Parathyroid adenoma (tissue), 2 donors: ENCODE measurements around the gene ZNF506.

Experiments
- H2AFZ ChIP-seq: fragments of 300-600 bp; sonication (generic); one replicate; pipeline ENCODE4 v1.7.0; 2017; ENCODE audit warnings: antibody characterized with exemption, mild to moderate bottlenecking
- H3K27ac ChIP-seq: fragments of 300-600 bp; sonication (generic); one replicate; pipeline ENCODE4 v1.7.0; 2017
- H3K27me3 ChIP-seq: fragments of 300-600 bp; sonication (generic); one replicate; pipeline ENCODE4 v1.7.0; 2017; ENCODE audit warnings: low read length; ENCODE audit not compliant: control insufficient read depth, insufficient read depth
- H3K36me3 ChIP-seq: fragments of 300-600 bp; sonication (generic); one replicate; pipeline ENCODE4 v1.7.0; 2017; ENCODE audit warnings: low read length; ENCODE audit not compliant: control insufficient read depth, insufficient read depth
- H3K4me1 ChIP-seq: fragments of 300-600 bp; sonication (generic); one replicate; pipeline ENCODE4 v1.7.0; 2017; ENCODE audit warnings: control low read depth
- H3K4me2 ChIP-seq: fragments of 300-600 bp; sonication (generic); one replicate; pipeline ENCODE4 v1.7.0; 2017; ENCODE audit warnings: low read length
- H3K4me3 ChIP-seq: fragments of 300-600 bp; sonication (generic); one replicate; pipeline ENCODE4 v1.7.0; 2017; ENCODE audit warnings: low read depth, low read length
- H3K79me2 ChIP-seq: fragments of 300-600 bp; sonication (generic); one replicate; pipeline ENCODE4 v1.7.0; 2017; ENCODE audit warnings: control low read depth
- H3K9ac ChIP-seq: fragments of 300-600 bp; sonication (generic); one replicate; pipeline ENCODE4 v1.7.0; 2017; ENCODE audit warnings: mild to moderate bottlenecking
- H3K9me3 ChIP-seq: fragments of 300-600 bp; sonication (generic); one replicate; pipeline ENCODE4 v1.7.0; 2017; ENCODE audit warnings: low read length; ENCODE audit not compliant: control insufficient read depth
- CTCF ChIP-seq: fragments of 300-600 bp; sonication (generic); IDR thresholded peaks from one replicate; pipeline ENCODE4 v1.7.0; 2017; ENCODE audit warnings: antibody characterized with exemption, mild to moderate bottlenecking
- donor health status: primary hyperparathyroidism.

Gene ZNF506

GRCh38 chr19:19752760-19753403 is 68.7 kb downstream of the ZNF506 start:
- Histone ChIP-seq H3K79me2 (no peaks in the 10 kb centered on the region), H3K9ac (no peak overlapping the region), H3K36me3 (no peaks in the 10 kb centered on the region), H3K4me2 (no peak overlapping the region), H3K4me3 (no peak overlapping the region), H3K27ac (no peak overlapping the region), H2AFZ (no peak overlapping the region), H3K4me1 (no peaks in the 10 kb centered on the region), H3K9me3 (no peaks in the 10 kb centered on the region), H3K27me3 (no peaks in the 10 kb centered on the region)
- TF ChIP-seq CTCF = no peak

DNA sequence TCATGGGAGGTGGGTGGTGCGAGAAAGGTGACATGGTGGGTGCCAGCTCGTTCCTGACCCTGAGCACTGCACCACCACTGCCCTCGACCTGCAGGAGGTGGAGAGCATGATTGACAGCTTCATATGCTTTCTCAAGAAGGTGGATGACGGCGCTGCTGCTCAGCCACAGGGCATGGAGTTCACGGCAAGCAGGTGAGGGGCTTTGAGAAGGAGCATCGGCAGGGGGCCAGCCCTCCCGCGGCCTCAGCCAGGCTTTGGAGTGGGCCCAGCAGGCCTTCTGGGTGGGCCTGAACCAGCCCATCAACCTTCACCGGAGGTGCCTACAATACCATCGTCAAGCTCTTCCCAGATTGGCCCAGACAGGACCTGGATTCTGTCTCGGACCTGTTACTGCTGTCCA is 69.7 kb downstream of the ZNF506 start:
- no peak overlapping the region for H3K9ac ChIP-seq
- no peak overlapping the region for H2AFZ ChIP-seq
- no peak overlapping the region for H3K4me3 ChIP-seq
- H3K79me2 ChIP-seq = no peaks in the 10 kb centered on the region
- no peak overlapping the region for H3K4me2 ChIP-seq
- no peaks in the 10 kb centered on the region for H3K27me3 ChIP-seq
- H3K27ac ChIP-seq = no peak overlapping the region
- H3K4me1 ChIP-seq = no peaks in the 10 kb centered on the region
- no peaks in the 10 kb centered on the region for H3K36me3 ChIP-seq
- no peaks in the 10 kb centered on the region for H3K9me3 ChIP-seq
- TF ChIP-seq CTCF = no peak

GRCh38 chr19:19750842-19751790 is 70.4 kb downstream of the ZNF506 start:
- Histone ChIP-seq H3K36me3 (no peaks in the 10 kb centered on the region), H3K9me3 (no peaks in the 10 kb centered on the region), H3K4me2 (no peak overlapping the region), H3K4me1 (no peaks in the 10 kb centered on the region), H3K27me3 (no peaks in the 10 kb centered on the region), H3K4me3 (no peak overlapping the region), H2AFZ (no peak overlapping the region), H3K9ac (no peak overlapping the region), H3K27ac (no peak overlapping the region), H3K79me2 (no peaks in the 10 kb centered on the region)
- TF ChIP-seq CTCF = no peak

DNA sequence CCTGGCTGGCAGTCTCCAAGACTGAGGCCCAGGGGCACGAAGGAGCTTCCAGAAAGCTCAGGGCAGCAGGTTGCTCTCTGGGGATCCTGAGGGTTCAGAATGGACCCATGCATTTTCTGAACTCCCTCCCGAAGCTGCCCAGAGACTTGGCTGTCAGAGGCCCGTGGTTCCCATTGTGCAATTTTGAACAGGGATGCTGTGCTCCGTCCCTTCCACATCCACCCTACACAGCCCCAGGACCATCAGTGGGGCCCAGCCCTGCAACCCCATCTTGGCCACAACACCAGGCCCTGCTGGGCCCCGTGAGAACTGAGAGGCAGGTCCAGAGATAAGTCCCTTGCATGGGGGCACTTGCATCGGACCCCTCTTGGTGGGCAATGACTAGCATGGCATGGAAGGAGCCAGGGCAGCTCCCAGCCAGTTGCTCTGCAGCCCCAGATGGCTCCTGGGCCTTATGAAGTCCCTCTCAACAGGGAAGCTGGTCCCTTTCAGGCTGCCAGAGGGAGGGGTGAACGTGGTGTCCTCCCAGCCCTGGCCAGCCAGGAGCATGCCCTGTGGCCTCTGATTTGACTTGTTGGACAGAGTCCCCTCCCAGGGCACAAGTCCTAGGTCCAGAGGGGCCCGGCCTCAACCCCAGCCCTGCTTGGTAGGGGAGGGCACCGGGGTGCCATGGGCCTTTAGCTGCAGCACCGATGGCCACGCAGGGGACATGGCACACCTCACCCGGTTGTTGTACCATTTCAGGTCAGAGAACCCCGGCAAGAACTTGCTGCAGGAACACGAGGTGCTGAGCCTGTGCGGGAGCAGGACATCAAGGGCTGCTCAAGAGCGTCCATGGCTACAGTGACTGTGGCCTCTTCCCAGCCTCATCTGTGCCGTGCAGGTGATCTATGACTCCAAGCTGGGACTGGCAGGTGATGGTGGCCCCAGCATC is 71.4 kb downstream of the ZNF506 start:
- Histone ChIP-seq H3K4me2 (no peak overlapping the region), H3K27ac (no peak overlapping the region), H3K79me2 (no peaks in the 10 kb centered on the region), H3K9me3 (no peaks in the 10 kb centered on the region), H3K27me3 (no peaks in the 10 kb centered on the region), H3K36me3 (no peaks in the 10 kb centered on the region), H3K4me3 (no peak overlapping the region), H3K4me1 (no peaks in the 10 kb centered on the region), H2AFZ (no peak overlapping the region), H3K9ac (no peak overlapping the region)
- TF ChIP-seq CTCF = no peak
